K562 (cell line): ENCODE measurements around the gene FAM227B. TPM values are rescaled to one million over a fixed set of nuclear protein-coding genes. Genes with fewer than 3 reads are reported as not detected.

Experiments used
- ATAC-seq: fragments of 200-7000 bp; cut with Tn5 transposase; 3 replicates; pipeline ENCODE4 v1.9.1; 2020; ENCODE audit warnings: moderate library complexity
- BruUV-seq: library from RNA; stranded (reverse); fragments of 400-500 nt; replicated peaks from 2 replicates; lab custom pipeline; 2021; lab: Mats Ljungman, UMichigan
- CTCF ChIA-PET: fragments of 300-600 bp; formaldehyde crosslinking; extraction: SDS; loops from one replicate; lab custom pipeline; 2021; ENCODE audit warnings: low intra/inter-chr PET ratio; lab: Yijun Ruan, JAX
- POLR2A ChIA-PET: fragments of 300-600, 350-650 bp; sonication (Branson Sonifier 250); formaldehyde crosslinking; extraction: SDS; loops from one replicate; lab custom pipeline; 2021; ENCODE audit warnings: antibody characterized with exemption, inconsistent platforms; lab: Yijun Ruan, JAX
- DNase-seq, 4 experiments: peaks; one replicate each; pipeline versions ENCODE4 v3.0.0 to v3.0.0-alpha.2; 2011 to 2018; ENCODE audit warnings: low spot score in 3 of 4, mixed read lengths in 3 of 4; ENCODE audit errors: extremely low read depth in 1 of 4
- FAIRE-seq: peaks from 2 replicates; lab custom pipeline; 2011; peaks lifted over from hg19 to GRCh38; lab: Jason Lieb, UNC
- H2AFZ ChIP-seq: 2 replicates; pipeline ENCODE4 v1.6.0; 2011; ENCODE audit warnings: low read depth, low read length, control low read depth, inconsistent platforms
- H3K27ac ChIP-seq: fragments of 200-600 bp; 3 replicates; pipeline ENCODE4 v1.8.0; 2011; ENCODE audit warnings: low read depth, mild to moderate bottlenecking, control low read depth, inconsistent platforms, low read length, moderate library complexity, mixed read lengths; ENCODE audit errors: extremely low read depth
- H3K27me3 ChIP-seq, 2 experiments: fragments of 300-600 bp in 1 of 2; 2 replicates in 1 of 2; 3 replicates in 1 of 2; pipeline versions ENCODE4 v1.6.0 to v1.8.0; 2011; ENCODE audit warnings: inconsistent platforms in 2 of 2, low read length in 2 of 2, mild to moderate bottlenecking in 1 of 2, mixed read lengths in 1 of 2, moderate library complexity in 1 of 2; ENCODE audit not compliant: control insufficient read depth in 2 of 2, insufficient read depth in 2 of 2
- H3K36me3 ChIP-seq: fragments of 300-600 bp; 3 replicates; pipeline ENCODE4 v1.8.0; 2011; ENCODE audit warnings: mild to moderate bottlenecking, low read length, inconsistent platforms; ENCODE audit not compliant: control insufficient read depth, insufficient read depth
- H3K4me1 ChIP-seq, 2 experiments: fragments of 200-600 bp in 1 of 2; replicated peaks in 1 of 2; 2 replicates in 1 of 2; 3 replicates in 1 of 2; pipeline versions ENCODE4 v1.5.1 to v1.8.0; 2011; ENCODE audit warnings: inconsistent platforms in 2 of 2, low read length in 2 of 2, mild to moderate bottlenecking in 1 of 2, mixed read lengths in 1 of 2, moderate library complexity in 1 of 2; ENCODE audit not compliant: control insufficient read depth in 2 of 2, insufficient read depth in 2 of 2
- H3K4me2 ChIP-seq: 2 replicates; pipeline ENCODE4 v1.6.1; 2011; ENCODE audit warnings: low read length, control low read depth, inconsistent platforms, mixed read lengths; ENCODE audit not compliant: insufficient read depth
- H3K4me3 ChIP-seq: fragments of 200-600 bp; sonication (generic), shearing (Covaris generic); 2 replicates; pipeline ENCODE4 v1.5.1; 2016; ENCODE audit warnings: control low read depth, inconsistent platforms
- H3K79me2 ChIP-seq: fragments of 200-600 bp; 3 replicates; pipeline ENCODE4 v1.8.0; 2011; ENCODE audit warnings: low read length, inconsistent platforms; ENCODE audit not compliant: control insufficient read depth, insufficient read depth
- H3K9ac ChIP-seq, 2 experiments: 2 replicates each; pipeline versions ENCODE4 v1.6.0 to v1.6.1; 2011; ENCODE audit warnings: low read depth in 2 of 2, low read length in 2 of 2, control low read depth in 1 of 2, inconsistent platforms in 1 of 2, mild to moderate bottlenecking in 1 of 2, mixed read lengths in 1 of 2; ENCODE audit not compliant: insufficient read depth in 1 of 2
- H3K9me1 ChIP-seq: one replicate; pipeline ENCODE4 v1.6.0; 2011; ENCODE audit warnings: inconsistent platforms, mild to moderate bottlenecking, low read length, moderate library complexity; ENCODE audit not compliant: control insufficient read depth, insufficient read depth
- H3K9me3 ChIP-seq: replicated peaks from 2 replicates; pipeline ENCODE4 v1.5.1; 2011; ENCODE audit warnings: low read depth, low read length, inconsistent platforms; ENCODE audit not compliant: control insufficient read depth, insufficient read depth
- H4K20me1 ChIP-seq: replicated peaks from 2 replicates; pipeline ENCODE4 v1.6.1; 2011; ENCODE audit warnings: low read length, inconsistent platforms, mixed read lengths; ENCODE audit not compliant: control insufficient read depth, insufficient read depth
- ARHGAP35 ChIP-seq: fragments of 450-650 bp; IDR thresholded peaks from 2 replicates; pipeline ENCODE4 v1.6.1; 2018; ENCODE audit not compliant: partially characterized antibody
- CHD2 ChIP-seq: IDR thresholded peaks from 2 replicates; pipeline ENCODE4 v1.6.1; 2011; ENCODE audit warnings: low read depth, low read length
- FOXP1 ChIP-seq: sonication (generic); formaldehyde crosslinking; IDR thresholded peaks from 2 replicates; pipeline ENCODE4 v1.8.0; 2022; ENCODE audit warnings: mild to moderate bottlenecking, missing genetic modification reagents
- HDAC8 ChIP-seq: fragments of 450-650 bp; IDR thresholded peaks from 2 replicates; pipeline ENCODE4 v1.6.1; 2016; ENCODE audit warnings: mild to moderate bottlenecking, missing genetic modification characterization, moderate library complexity, missing compliant biosample characterization
- KLF1 ChIP-seq: fragments of 450-650 bp; IDR thresholded peaks from 2 replicates; pipeline ENCODE4 v1.6.1; 2016; ENCODE audit warnings: missing genetic modification characterization, missing compliant biosample characterization
- MYC ChIP-seq, 2 experiments: fragments of 250-450 bp in 1 of 2; sonication (Bioruptor Pico) in 1 of 2; IDR thresholded peaks; 2 replicates each; pipeline versions ENCODE4 v1.5.1 to v1.6.1; 2012 to 2021; ENCODE audit warnings: low read depth in 2 of 2, borderline replicate concordance in 1 of 2, improper control_type of control experiment in 1 of 2, low read length in 1 of 2, mild to moderate bottlenecking in 1 of 2, moderate library complexity in 1 of 2
- NELFE ChIP-seq: IDR thresholded peaks from 2 replicates; pipeline ENCODE4 v1.6.1; 2011; ENCODE audit warnings: mild to moderate bottlenecking; ENCODE audit not compliant: insufficient read depth, insufficient read length
- POLR2AphosphoS5 ChIP-seq: IDR thresholded peaks from 2 replicates; pipeline ENCODE4 v1.6.1; 2011; ENCODE audit warnings: mild to moderate bottlenecking, low read depth, low read length, moderate library complexity; ENCODE audit not compliant: control insufficient read depth, insufficient read depth
- PTRF ChIP-seq: fragments of 450-650 bp; IDR thresholded peaks from 2 replicates; pipeline ENCODE4 v1.6.1; 2016; ENCODE audit warnings: mild to moderate bottlenecking, missing genetic modification characterization, missing compliant biosample characterization
- RBM17 ChIP-seq: fragments of 200-400 bp; formaldehyde crosslinking; IDR thresholded peaks from 2 replicates; pipeline ENCODE4 v1.6.1; 2017; ENCODE audit warnings: low read depth, mild to moderate bottlenecking, low read length, borderline replicate concordance
- SUPT5H ChIP-seq: fragments of 450-650 bp; IDR thresholded peaks from 2 replicates; pipeline ENCODE4 v1.6.1; 2016
- TCF3 ChIP-seq: sonication (generic); formaldehyde crosslinking; IDR thresholded peaks from 2 replicates; pipeline ENCODE4 v1.4.0; 2020; ENCODE audit warnings: mild to moderate bottlenecking, missing genetic modification reagents
- ZBED1 ChIP-seq: IDR thresholded peaks from 2 replicates; pipeline ENCODE4 v1.6.1; 2014
- ZC3H11A ChIP-seq: IDR thresholded peaks from 2 replicates; pipeline ENCODE4 v1.6.1; 2012; ENCODE audit warnings: low read depth, low read length, improper control_type of control experiment
- ZNF24 ChIP-seq: fragments of 450-650 bp; IDR thresholded peaks from 2 replicates; pipeline ENCODE4 v1.6.1; 2016
- ZNF551 ChIP-seq: fragments of 250-450 bp; sonication (Bioruptor Pico); IDR thresholded peaks from 2 replicates; pipeline ENCODE4 v1.5.0; 2021; ENCODE audit warnings: mild to moderate bottlenecking, moderate library complexity
- WGBS: fragments of 100-300 bp; shearing (Covaris generic); methylation state at CpG from one replicate; pipeline ENCODE4 v1.1.6; 2016; ENCODE audit warnings: low coverage, mixed read lengths; ENCODE audit not compliant: insufficient coverage; ENCODE audit errors: missing lambda C conversion rate; 5-methylcytosine and 5-hydroxymethylcytosine counted together
- in situ Hi-C: fragments of 300-500 bp; cut with MboI; formaldehyde crosslinking; loops from 4 replicates; pipeline ENCODE4 v1.15.0; 2018; ENCODE audit warnings: inconsistent platforms, mixed read lengths
- intact Hi-C: fragments of 100-400 bp; cut with micrococcal nuclease; formaldehyde crosslinking; loops from 2 replicates; pipeline ENCODE4 v1.14.2; 2022
- polyA plus RNA-seq, 8 experiments: library from polyadenylated mRNA; depleted of rRNA in 4 of 8; stranded (reverse) in 5 of 8; unstranded in 3 of 8; fragments of >200 nt; fragmentation: Nextera tagmentation in 2 of 8; fragmentation: Illumina TruSeq in 1 of 8; extraction: Ambion mirVana in 2 of 8; extraction: Trizol in 1 of 8; gene quantifications; 2 replicates each; pipeline versions ENCODE4 v1.2.1 to v1.2.3, GENCODE V29; 2011 to 2014; ENCODE audit warnings: inconsistent platforms in 1 of 8, missing spikeins in 1 of 8
- total RNA-seq, 7 experiments: library from RNA; depleted of rRNA in 6 of 7; stranded (reverse); fragments of >200 nt in 6 of 7; fragmentation: Illumina TruSeq in 2 of 7; extraction: Trizol in 2 of 7; gene quantifications; 2 replicates each; pipeline versions ENCODE4 v1.2.1 to v1.2.3, GENCODE V29; 2011 to 2021; ENCODE audit warnings: low replicate concordance in 1 of 7

Gene FAM227B
- total and polyA plus RNA-seq, 9 of the 15 experiments (the other 6 are each of a cell fraction or from before 2014, with no cell fraction given) = 5.1 to 12.5 (median 11.2) TPM

GRCh38 chr15:49646891-49647290 lies 26.3 kb upstream of the FAM227B start:
- DNase-seq (no peak), ATAC-seq (no peak), FAIRE-seq (no peak)
- Histone ChIP-seq H2AFZ (no peak overlapping the region), H3K27ac (no peak overlapping the region), H3K79me2 (no peaks in the 10 kb centered on the region), H3K27me3 (no peaks in the 10 kb centered on the region), H3K9me1 (no peaks in the 10 kb centered on the region), H3K4me3 (no peak overlapping the region), H3K4me1 (peaks cover 0 to 6% of the 10 kb centered on the region in 2 experiments; a peak in 3 of 5 replicates), H3K36me3 (0 out of 3 replicates have a peak, but pooled peaks cover 3% of the 10 kb centered on the region), H4K20me1 (no peaks in the 10 kb centered on the region), H3K9ac (no peak overlapping the region), H3K9me3 (no peaks in the 10 kb centered on the region), H3K4me2 (no peak overlapping the region)
- BruUV-seq = no TSS peak
- intact Hi-C loops = no loop called here
- ChIA-PET CTCF (no interaction called here), POLR2A (no interaction called here)
- 65% methylated on average over 2 of the region's 2 CpGs for WGBS
- TF ChIP-seq FOXP1 (no peak), MYC (IDR thresholded peaks at IDR 0.05; ENCODE audit: low read depth, low read length) (no peak), MYC (CRISPR knock-in tag; IDR thresholded peaks at IDR 0.05; ENCODE audit: borderline replicate concordance, low read depth) (no peak), KLF1 (tag) (no peak), HDAC8 (no peak), RBM17 (no peak), ZBED1 (no peak), PTRF (tag) (no peak), SUPT5H (no peak), ZNF551 (CRISPR knock-in tag) (no peak), POLR2AphosphoS5 (no peak), ZNF24 (no peak), ZC3H11A (no peak), CHD2 (no peak), NELFE (no peak), TCF3 (no peak), ARHGAP35 (no peak)
- in situ Hi-C loops = no loop called here
